Measurements from ENCODE around the gene CPSF2.

CPSF2 gene

DNA sequence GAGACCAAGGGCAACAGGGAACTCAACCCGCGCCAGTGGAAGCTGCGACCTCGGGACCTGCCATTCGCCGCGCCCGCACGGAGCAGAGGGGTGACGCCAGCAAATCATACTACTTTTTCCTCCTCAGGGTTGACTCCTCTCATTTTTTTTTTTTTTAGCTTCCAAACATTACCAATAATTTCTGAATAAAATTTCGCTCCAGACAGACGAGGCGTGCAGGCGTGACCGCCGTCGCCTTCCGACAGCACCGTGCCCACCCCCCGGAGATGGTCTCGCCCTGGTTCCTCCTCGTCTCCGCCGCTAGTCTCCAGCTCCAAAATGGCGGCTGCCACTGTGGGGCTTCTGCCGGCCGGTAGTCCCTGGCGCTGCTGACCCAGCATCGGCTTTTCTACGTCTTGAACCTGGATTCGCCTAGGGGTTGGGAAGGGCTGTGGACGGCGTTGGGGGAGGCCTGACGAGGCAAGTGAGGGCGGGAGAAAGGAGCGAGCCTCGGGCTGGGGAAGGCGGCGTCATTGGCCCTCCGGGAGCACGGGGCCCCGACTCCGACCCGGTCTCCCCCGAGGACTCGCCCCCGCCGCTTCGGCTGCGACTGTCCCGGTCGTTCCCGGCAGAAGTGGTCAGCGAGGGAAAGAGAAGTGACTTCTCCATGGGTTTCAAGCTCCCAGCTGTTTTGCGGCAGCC, at the start of gene CPSF2, which contains the start of gene NDUFB1:
Gene CPSF2, plus strand, starts transcription at position 300 of the 681 bp plus-strand sequence. CDS start 9,016 bp downstream, outside the sequence.
Gene NDUFB1, minus strand, starts transcription at position 37 of the 681 bp plus-strand sequence. CDS start 4,069 bp downstream, outside the sequence.
- DNase-seq (ENCODE audit: low spot score), result peak; percentile 91

DNA sequence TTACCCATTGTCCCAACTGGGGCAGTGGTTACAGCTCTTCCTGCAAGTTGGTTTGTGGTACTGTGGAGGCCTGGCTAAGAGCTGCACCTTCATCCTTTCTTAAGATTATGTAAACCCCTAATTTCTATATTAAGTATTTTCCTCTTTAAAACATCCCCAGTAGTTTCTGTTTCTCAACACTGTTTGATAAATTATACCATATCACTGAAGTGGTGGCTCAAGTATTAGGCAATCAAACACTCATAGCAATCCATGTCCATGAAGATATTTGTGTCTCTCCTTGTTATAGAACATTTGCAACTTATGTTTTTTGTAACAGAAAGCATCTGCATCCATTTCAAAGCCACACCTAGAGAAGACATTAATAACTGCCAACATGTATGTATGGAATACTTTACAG, 47.2 kb upstream of the CPSF2 start:
- no peak for DNase-seq (ENCODE audit: low spot score)

DNA sequence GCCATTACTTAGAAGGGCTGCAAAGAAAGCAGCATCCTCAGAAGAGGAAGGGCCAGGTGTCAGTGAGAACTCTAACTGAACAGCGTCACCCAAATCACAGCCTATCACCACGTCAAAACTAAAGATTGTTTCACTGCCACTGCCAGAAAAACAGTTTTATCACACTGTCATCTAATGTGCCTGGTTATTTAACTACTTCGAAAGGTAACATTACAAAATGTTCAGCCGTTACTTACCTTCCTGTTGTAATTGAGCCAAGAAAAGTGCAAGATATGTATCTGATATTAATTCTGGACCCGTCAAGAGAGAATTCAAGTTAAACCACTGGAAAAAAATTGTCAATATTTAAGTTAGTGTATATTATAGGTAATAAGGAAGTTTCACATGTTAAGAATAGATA, 33.3 kb upstream of the CPSF2 start:
- DNase-seq (ENCODE audit: low spot score), result no peak

- DNase-seq (ENCODE audit: low spot score), result no peak
Observed at GRCh38 chr14:92093320-92093719, 28.4 kb upstream of the CPSF2 start.

- DNase-seq (ENCODE audit: low spot score), result no peak
Observed at GRCh38 chr14:92099802-92100201, 22.0 kb upstream of the CPSF2 start.

GRCh38 chr14:92103363-92103989, 18.3 kb upstream of the CPSF2 start:
- no peak for DNase-seq (ENCODE audit: low spot score)

- DNase-seq (ENCODE audit: low spot score), result no peak
Observed at GRCh38 chr14:92105073-92105892, 16.5 kb upstream of the CPSF2 start.

- DNase-seq (ENCODE audit: low spot score), result no peak
Observed at GRCh38 chr14:92105893-92106142, 16.0 kb upstream of the CPSF2 start.

DNA sequence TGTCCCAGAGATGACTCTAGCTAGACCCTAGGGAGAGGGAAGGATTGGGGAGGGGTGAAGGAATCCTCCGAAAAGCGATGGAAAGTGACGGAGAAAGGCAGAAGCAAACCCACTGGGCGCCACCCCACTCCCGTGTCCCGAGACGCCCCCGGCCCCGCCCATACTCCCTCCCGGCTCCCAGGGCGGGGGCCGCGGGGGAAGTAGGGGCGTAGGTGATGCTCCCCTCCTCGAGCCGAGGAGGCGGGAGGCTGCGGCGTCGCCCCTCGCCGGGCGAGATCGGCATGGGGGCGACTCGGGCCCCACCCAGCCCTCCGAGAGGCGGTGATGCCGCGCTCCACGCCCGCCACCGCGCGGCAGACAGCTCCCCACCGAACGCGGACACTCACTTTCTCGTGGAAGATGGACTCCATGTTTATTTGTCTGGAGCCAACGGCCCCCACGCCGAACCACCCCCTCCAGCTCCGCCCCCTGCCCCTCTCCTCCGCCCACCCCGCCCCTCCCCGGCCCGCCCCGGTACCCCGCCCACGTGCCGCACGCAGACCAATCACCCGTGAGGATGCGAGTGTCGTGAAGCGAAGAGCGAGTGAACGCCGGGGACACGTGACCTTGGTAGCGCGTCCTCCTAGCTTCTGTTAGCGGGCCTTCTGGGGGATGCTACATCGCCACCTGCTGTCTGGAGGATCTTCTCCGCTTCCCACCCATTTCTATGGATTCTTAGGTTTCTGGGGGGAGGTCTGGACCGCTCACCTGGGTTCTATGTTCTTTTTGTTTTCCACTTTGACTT, 15.4 kb upstream of the CPSF2 start, which contains the start of gene ATXN3:
Gene ATXN3, minus strand, starts transcription at position 440 of the 784 bp plus-strand sequence. Its CDS starts 30 bp downstream, at position 410.
- peak; percentile 95 for DNase-seq (ENCODE audit: low spot score)

GRCh38 chr14:92108345-92109254, 13.2 kb upstream of the CPSF2 start:
- DNase-seq (ENCODE audit: low spot score), result peak; percentile 45

GRCh38 chr14:92109490-92109889, 12.3 kb upstream of the CPSF2 start:
- no peak for DNase-seq (ENCODE audit: low spot score)

GRCh38 chr14:92121207-92121669, 531 bp upstream of the CPSF2 start:
- no peak for DNase-seq (ENCODE audit: low spot score)

DNA sequence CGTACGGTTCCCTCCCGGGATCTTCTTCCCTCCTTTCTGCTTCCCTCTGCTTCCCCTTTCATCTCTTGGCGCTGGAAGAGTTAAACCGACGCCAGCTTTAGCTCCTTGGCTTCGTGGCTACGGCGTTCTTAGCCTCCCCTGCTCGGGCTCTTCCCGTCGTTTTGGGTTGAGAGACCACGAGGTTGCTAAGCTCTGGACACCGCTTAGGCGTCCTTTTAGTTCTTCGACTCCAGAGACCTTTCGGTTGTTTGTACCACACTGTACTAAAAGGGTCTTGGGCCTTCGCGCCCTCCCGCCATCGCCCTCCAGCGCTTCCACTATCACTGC, 545 bp downstream of the CPSF2 start:
- no peak for DNase-seq (ENCODE audit: low spot score)

- no peak for DNase-seq (ENCODE audit: low spot score)
Observed at GRCh38 chr14:92122761-92123160, 992 bp downstream of the CPSF2 start.

- DNase-seq (ENCODE audit: low spot score), result no peak
Observed at GRCh38 chr14:92134456-92134855, 12.7 kb downstream of the CPSF2 start.

- DNase-seq (ENCODE audit: low spot score), result no peak
Observed at GRCh38 chr14:92135269-92135668, 13.5 kb downstream of the CPSF2 start.

DNA sequence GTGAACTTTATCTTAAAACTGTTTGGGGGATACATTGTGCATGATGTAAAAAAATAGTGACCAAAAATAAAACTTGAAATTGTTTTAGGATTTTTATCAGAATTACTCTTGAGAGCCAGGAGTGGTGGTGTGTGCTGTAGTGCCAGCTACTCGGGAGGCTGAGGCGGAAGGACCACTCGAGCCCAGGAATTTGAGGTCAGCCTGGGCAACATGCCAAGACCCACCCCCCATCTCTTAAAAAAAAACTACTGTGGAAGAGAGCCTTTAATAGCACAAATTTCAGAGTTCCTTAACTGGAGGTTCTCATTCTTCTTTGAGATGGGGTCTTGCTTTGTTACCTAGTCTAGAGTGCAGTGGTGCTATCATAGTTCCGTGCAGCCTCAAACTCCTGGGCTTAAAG, 21.5 kb downstream of the CPSF2 start:
- no peak for DNase-seq (ENCODE audit: low spot score)

DNA sequence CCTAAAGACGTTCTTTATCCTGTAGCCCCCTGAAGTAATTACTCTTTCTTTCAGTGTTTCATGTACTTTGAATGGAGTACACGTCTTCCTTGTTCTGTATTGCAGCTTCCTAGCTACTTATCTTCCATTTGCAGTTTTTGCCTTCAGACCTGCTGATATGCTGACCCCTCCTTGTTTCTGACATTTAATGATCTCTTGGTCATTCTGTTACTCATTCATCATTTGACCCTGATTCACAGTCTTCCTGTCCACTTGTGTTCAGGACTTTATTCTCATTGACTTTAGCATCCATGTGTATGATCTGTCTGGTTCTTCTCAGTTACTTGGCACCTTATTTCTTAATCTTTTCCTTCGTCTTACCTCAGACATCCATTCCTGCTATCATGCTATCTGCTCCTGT, 22.2 kb downstream of the CPSF2 start:
- DNase-seq (ENCODE audit: low spot score), result no peak

GRCh38 chr14:92144708-92145107, 22.9 kb downstream of the CPSF2 start:
- no peak for DNase-seq (ENCODE audit: low spot score)

DNA sequence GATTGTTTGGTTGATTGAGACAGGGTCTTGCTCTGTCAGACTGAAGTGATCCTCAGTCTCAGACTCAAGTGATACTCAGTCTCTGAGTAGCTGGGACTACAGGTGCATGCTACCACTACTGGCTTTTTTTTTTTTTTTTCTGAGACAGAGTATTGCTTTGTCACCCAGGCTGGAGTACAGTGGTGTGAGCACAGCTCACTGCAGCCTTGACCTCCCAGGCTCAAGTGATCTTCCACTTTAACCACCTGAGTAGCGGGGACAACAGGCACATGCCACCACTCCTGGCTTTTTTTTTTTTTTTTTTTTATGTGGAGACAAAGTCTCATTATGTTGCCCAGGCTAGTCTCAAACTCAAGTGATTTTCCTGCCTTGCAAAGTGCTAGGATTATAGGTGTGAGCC, 31.8 kb downstream of the CPSF2 start:
- no peak for DNase-seq (ENCODE audit: low spot score)

DNA sequence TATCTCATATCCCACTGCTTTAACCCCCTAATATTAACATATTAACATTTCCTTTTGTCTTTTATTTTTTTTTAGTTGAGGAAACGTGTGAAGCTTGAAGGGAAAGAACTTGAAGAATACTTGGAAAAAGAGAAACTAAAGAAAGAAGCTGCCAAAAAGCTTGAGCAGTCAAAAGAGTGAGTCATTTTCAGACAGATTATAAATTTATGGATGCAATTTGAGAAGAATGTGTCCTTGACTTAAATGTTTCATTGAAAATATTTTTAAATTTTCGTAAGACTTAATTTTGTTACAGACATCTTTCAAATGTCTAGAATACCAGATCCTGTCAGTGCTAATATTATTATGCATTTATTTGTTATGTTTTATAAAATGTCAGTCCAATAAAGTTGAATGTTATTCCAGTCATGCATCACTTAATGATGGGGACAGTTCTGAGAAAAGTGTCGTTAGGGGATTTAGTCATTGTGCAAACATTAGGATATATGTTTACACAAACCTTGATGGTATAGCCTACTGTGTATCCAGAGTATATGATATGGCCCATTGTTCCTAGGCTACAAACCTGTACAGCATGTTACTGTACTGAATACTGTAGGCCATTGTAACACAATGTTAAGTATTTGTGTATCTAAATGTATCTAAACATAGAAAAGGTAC, 32.6 kb downstream of the CPSF2 start:
- DNase-seq (ENCODE audit: low spot score), result no peak
